ENCODE data around the gene PAQR9.

The PAQR9 gene

GRCh38 chr3:142947799-142948575 lies 15.5 kb downstream of the PAQR9 start:
- no peak for DNase-seq

DNA sequence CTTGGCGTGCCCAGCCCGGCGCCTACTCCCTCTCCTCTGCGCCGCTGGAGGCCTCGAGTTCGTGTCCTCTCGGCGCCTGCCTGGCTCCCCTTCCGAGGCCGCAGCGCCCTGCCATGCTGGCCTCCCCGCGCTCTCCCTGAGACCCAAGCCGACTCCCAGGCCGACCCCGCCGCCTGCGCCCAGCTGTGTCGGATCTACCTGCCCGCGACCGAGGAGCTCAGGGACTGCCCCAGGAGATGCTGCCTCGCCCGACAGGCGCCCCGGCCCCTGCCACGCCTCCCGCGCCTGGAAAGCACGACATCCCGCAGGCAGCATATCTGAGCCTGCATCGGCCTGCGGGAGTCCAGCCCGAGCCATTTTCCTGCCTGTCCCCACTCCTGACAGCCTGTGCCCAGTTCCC lies 16.1 kb downstream of the PAQR9 start:
- no peak for DNase-seq

DNA sequence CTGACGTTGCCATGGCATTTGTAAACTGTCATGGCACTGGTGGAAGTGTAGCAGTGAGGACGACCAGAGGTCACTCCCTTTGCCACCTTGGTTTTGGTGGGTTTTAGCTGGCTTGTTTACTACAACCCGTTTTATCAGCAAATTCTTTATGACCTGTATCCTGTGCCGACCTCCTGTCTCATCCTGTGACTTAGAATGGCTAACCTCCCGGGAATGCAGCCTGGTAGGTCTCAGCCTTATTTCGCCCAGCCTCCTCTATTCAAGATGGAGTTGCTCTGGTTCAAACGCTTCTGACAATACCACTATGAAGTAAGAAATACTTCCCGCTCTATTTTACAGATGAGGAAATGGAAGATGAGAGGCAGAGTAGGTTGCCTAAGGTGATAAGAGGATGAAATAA lies 16.6 kb downstream of the PAQR9 start:
- DNase-seq = no peak

GRCh38 chr3:142945023-142945422 lies 18.5 kb downstream of the PAQR9 start:
- DNase-seq = no peak

GRCh38 chr3:142944342-142944741 lies 19.1 kb downstream of the PAQR9 start:
- no peak for DNase-seq

- no peak for DNase-seq
These were observed 19.6 kb downstream of the PAQR9 start for GRCh38 chr3:142943870-142944269.

DNA sequence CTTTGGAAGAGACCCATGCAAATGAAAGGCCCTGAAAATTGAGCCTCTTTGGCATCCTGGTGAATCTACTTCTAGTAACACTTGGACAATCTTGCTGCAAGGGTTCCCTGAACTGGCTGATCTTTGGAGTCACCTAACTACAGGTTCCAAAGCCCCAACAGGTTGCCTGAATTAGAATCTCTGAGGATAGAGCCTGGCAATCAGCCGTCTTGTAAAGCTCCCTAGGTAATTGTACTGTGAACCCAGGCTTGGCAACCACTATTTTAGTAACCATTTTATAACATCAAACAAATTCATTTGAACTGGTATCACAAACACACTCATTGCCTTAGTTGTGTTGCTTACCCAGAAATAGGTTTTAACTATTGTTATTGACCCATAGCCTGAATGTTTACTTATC lies 20.1 kb downstream of the PAQR9 start:
- no peak for DNase-seq

GRCh38 chr3:142941373-142942123 lies 21.9 kb downstream of the PAQR9 start:
- no peak for DNase-seq

DNA sequence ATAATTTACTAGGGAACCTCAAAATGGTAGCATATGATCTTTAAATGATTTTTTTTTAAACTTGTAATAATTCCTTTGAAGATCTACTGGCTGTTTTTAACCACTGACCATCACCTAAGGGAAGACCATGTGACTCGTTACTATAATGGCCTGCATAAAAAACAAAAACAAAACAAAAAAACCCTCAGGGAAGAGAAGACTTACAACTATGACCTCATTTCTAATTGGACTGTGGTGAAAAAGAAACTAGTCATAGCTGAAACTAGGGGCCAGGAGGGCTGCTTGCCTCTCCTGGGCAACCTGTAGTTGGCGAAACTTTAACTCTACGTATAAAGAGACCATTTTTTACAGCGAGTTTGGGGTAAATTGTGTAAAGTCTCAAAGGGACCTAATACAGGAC lies 23.0 kb downstream of the PAQR9 start:
- no peak for DNase-seq

- DNase-seq = no peak
These were observed 23.5 kb downstream of the PAQR9 start for GRCh38 chr3:142940000-142940399.

GRCh38 chr3:142935963-142936362 lies 27.5 kb downstream of the PAQR9 start:
- no peak for DNase-seq

GRCh38 chr3:142934887-142935269 lies 28.6 kb downstream of the PAQR9 start:
- DNase-seq = no peak

DNA sequence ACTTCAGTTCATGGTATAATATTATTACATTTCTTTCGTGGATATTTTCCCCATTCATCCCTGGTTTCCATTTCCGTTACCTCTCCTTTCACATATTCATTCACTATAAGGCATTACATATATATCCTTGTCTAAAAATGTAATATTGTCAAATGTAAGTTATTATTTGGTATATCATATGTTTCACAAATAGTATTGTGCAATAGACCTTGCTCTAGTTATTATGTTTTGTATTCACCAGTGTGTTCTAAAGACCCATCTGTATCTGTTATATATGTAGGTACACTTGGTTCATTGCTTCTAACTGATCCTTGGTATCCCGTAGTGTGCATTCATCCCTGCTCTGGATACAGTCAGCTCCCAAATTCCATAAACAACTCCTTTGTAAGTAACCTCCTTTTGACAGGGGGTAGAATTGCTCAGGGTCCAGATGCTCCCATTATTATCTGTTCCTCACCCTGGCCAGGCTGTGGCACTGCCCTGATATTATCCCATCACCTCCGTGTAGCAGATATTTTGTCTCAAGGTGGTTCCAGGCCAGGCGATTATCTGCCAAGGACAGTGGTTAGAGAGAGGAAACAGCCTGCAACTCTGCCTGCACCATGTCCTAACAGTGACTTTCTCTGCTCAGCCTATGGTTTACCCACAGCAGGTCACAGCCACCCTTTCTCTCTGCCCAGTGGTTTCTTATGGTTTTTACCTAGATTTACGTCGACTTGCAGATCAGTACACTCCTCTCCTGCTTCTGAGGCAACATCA lies 29.2 kb downstream of the PAQR9 start:
- no peak for DNase-seq

- no peak for DNase-seq
These were observed 32.3 kb downstream of the PAQR9 start for GRCh38 chr3:142931222-142931621.

DNA sequence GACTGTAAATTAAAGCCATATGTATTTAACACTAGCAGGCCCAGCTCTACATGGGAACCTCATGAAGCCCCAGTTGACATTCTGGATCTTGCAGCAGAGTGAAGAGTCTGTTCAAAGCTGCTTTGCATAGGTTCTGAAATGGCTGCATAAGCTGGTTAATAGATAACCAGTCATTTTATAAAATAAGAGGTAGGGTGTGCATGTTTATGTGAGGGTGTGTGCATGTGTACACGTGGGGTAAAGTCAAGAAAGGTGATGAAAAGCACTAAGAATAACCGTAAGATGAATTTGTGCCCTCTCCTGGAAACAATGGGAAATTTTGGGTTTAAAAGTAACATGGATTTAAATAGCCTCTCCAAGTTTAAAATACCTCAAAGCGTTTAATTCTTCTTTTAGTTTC lies 33.0 kb downstream of the PAQR9 start:
- no peak for DNase-seq

DNA sequence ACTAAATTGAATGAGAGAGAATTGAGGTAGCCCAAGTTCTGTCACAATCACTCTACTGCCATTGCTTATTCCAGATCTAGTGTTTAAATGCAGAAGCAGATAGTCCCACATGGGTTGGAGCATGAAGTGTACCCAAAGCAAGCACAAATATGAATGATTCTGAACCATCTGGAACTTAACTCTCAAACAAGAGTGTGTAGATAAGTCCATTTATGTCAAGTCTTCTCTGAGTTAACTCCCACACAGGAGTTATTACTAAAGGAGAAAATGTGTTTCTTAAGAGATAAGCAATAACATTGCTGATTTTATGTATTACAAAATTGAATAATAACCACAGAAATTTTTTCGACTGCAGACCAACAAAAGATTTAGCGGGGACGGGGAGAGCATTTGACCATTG lies 33.6 kb downstream of the PAQR9 start:
- DNase-seq = no peak

GRCh38 chr3:142929109-142929508 lies 34.4 kb downstream of the PAQR9 start:
- DNase-seq = no peak

GRCh38 chr3:142926368-142926944 lies 37.0 kb downstream of the PAQR9 start:
- DNase-seq = no peak

GRCh38 chr3:142925140-142925539 lies 38.3 kb downstream of the PAQR9 start:
- no peak for DNase-seq

GRCh38 chr3:142923694-142924093 lies 39.8 kb downstream of the PAQR9 start:
- no peak for DNase-seq

- no peak for DNase-seq
These were observed 46.9 kb downstream of the PAQR9 start for GRCh38 chr3:142916605-142917004.

DNA sequence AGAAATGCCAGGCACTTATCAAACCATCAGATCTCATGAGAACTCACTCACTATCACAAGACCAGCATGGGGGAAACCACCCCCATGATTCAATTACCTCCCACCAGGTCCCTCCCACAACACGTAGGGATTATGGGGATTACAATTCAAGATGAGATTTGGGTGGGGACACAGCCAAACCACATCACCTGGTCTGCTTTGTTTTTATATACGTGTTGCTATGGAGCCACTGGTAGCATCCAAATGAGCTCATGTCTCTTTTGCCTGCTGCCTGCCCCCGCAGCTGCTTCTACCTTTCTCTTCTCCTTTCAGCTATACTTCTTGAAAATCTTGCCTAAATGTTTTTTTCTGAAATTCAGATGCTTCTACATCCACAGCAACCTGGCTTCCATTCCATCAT lies 47.8 kb downstream of the PAQR9 start:
- no peak for DNase-seq

- DNase-seq = no peak
These were observed 49.1 kb downstream of the PAQR9 start for GRCh38 chr3:142914286-142914811.

Measured in right forelimb (tissue), 1 donor.